DND-41 (cell line): ENCODE measurements around the gene IL21R.

Experiments used
- ATAC-seq: fragments of 200-7000 bp; cut with Tn5 transposase; 3 replicates; pipeline ENCODE4 v1.9.1; 2021; ENCODE audit warnings: low read depth; ENCODE audit not compliant: insufficient read depth
- DNase-seq: peaks from one replicate; pipeline ENCODE4 v3.0.0-alpha.2; 2020
- H2AFZ ChIP-seq: 2 replicates; pipeline ENCODE4 v1.6.0; 2012; ENCODE audit warnings: low read depth, low read length
- H3K27ac ChIP-seq: 2 replicates; pipeline ENCODE4 v1.5.1; 2012; ENCODE audit warnings: low read length, inconsistent platforms
- H3K27me3 ChIP-seq: fragments of 200-600 bp; sonication (generic); 2 replicates; pipeline ENCODE4 v1.6.0; 2012; ENCODE audit warnings: low read length, mild to moderate bottlenecking, inconsistent platforms; ENCODE audit not compliant: insufficient read depth, poor library complexity
- H3K36me3 ChIP-seq: 2 replicates; pipeline ENCODE4 v1.5.1; 2012; ENCODE audit warnings: low read length, inconsistent platforms; ENCODE audit not compliant: insufficient read depth
- H3K4me1 ChIP-seq: 2 replicates; pipeline ENCODE4 v1.5.1; 2012; ENCODE audit warnings: mild to moderate bottlenecking, low read length; ENCODE audit not compliant: insufficient read depth
- H3K4me2 ChIP-seq: 2 replicates; pipeline ENCODE4 v1.6.0; 2012; ENCODE audit warnings: mild to moderate bottlenecking, moderate library complexity, low read length, inconsistent platforms; ENCODE audit not compliant: insufficient read depth
- H3K4me3 ChIP-seq, 2 experiments: fragments of 200-600 bp in 1 of 2; shearing (Covaris generic) in 1 of 2; 2 replicates each; pipeline ENCODE4 v1.5.1; 2012 to 2016; ENCODE audit warnings: inconsistent platforms in 2 of 2, low read length in 2 of 2, mild to moderate bottlenecking in 2 of 2, low read depth in 1 of 2, moderate library complexity in 1 of 2
- H3K79me2 ChIP-seq: 2 replicates; pipeline ENCODE4 v1.6.0; 2012; ENCODE audit warnings: low read length, inconsistent platforms; ENCODE audit not compliant: insufficient read depth
- H3K9ac ChIP-seq: 2 replicates; pipeline ENCODE4 v1.6.0; 2012; ENCODE audit warnings: low read depth, mild to moderate bottlenecking, inconsistent platforms, low read length, moderate library complexity
- H3K9me3 ChIP-seq: 2 replicates; pipeline ENCODE4 v1.5.1; 2012; ENCODE audit warnings: low read length, moderate library complexity, mild to moderate bottlenecking, inconsistent platforms; ENCODE audit not compliant: insufficient read depth, severe bottlenecking
- H4K20me1 ChIP-seq: 2 replicates; pipeline ENCODE4 v1.6.0; 2012; ENCODE audit warnings: low read length; ENCODE audit not compliant: insufficient read depth
- EZH2 ChIP-seq: IDR thresholded peaks from 3 replicates; pipeline ENCODE4 v1.6.1; 2012; ENCODE audit warnings: borderline replicate concordance, low read depth, mild to moderate bottlenecking, moderate library complexity, low read length, inconsistent platforms; ENCODE audit not compliant: severe bottlenecking
- TF ChIP-seq, protein P1 (sequence below): IDR thresholded peaks from 2 replicates; pipeline ENCODE4 v1.5.1; 2012; ENCODE audit warnings: borderline replicate concordance, low read length, moderate library complexity, mild to moderate bottlenecking; ENCODE audit not compliant: poor library complexity, severe bottlenecking; ENCODE audit errors: extremely low read depth

Gene IL21R

DNA sequence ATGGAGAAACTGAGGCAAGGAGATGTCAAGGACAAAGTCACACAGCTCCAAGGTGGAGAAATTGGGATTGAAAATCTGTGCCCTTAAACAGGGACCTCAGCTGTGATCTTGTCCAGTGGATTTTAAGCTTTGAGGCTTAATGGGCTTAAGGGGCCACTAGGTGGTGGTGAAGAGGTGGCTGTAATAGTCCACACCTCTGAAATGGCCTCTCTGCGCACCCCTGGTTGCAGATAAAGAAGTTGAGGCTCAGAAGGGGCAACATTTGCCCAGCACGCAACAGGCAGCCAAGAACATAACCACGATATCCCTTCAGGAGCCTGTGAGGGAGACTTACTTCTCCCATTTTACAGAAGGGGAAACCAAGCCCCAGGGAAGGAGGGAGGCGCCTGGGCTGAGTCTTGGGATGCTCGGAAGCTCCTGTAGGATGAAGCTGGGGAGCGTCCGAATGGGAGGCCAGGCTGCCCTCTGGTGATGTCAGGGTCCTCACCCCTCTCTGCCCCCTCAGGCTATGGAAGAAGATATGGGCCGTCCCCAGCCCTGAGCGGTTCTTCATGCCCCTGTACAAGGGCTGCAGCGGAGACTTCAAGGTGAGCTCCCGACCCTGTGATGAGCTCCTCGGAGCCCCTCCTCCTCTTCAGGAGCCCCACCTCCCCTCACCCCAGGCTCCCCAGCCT, 43.7 kb downstream of the IL21R start:
- Histone ChIP-seq H3K27me3 (no peaks in the 10 kb centered on the region), H2AFZ (no peak overlapping the region), H3K9me3 (peaks cover 6% of the 10 kb centered on the region), H3K4me3 (no peak overlapping the region), H3K79me2 (no peaks in the 10 kb centered on the region), H3K4me2 (no peak overlapping the region), H3K9ac (no peak overlapping the region), H3K4me1 (peaks cover 18% of the 10 kb centered on the region), H3K36me3 (no peaks in the 10 kb centered on the region), H3K27ac (peak overlapping the region; percentile 49; the same call in 1 of the 2 replicates), H4K20me1 (no peaks in the 10 kb centered on the region)
- DNase-seq, result no peak
- TF ChIP-seq, protein P1, sequence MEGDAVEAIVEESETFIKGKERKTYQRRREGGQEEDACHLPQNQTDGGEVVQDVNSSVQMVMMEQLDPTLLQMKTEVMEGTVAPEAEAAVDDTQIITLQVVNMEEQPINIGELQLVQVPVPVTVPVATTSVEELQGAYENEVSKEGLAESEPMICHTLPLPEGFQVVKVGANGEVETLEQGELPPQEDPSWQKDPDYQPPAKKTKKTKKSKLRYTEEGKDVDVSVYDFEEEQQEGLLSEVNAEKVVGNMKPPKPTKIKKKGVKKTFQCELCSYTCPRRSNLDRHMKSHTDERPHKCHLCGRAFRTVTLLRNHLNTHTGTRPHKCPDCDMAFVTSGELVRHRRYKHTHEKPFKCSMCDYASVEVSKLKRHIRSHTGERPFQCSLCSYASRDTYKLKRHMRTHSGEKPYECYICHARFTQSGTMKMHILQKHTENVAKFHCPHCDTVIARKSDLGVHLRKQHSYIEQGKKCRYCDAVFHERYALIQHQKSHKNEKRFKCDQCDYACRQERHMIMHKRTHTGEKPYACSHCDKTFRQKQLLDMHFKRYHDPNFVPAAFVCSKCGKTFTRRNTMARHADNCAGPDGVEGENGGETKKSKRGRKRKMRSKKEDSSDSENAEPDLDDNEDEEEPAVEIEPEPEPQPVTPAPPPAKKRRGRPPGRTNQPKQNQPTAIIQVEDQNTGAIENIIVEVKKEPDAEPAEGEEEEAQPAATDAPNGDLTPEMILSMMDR, result peak; percentile 16
- TF ChIP-seq EZH2, result no peak
- ATAC-seq, result no peak

DNA sequence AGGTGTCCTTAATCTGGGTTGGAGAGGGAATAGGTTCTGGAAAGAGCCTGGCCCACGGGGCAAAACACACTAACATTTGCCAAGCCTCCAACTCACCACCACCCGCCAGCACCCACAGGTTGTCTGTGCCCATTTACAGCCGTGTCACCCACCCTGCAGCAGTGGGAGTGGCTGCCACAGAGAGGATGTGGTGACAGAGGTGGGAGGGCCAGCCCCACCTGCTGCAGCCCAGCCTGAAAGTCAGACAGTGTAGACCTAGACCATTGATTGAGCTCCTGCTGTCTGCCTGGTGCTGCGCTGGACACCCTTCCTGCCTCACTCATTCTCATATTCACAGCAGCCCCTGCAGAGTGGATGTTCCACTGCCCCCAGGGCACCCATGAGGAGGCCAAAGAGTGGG, 44.7 kb downstream of the IL21R start:
- Histone ChIP-seq H3K4me3 (no peak overlapping the region), H2AFZ (no peak overlapping the region), H3K4me1 (peaks cover 22% of the 10 kb centered on the region), H4K20me1 (no peaks in the 10 kb centered on the region), H3K27ac (peak overlapping the region; percentile 49), H3K79me2 (no peaks in the 10 kb centered on the region), H3K36me3 (no peaks in the 10 kb centered on the region), H3K4me2 (peak overlapping the region; percentile 40; the same call in 1 of the 2 replicates), H3K27me3 (no peaks in the 10 kb centered on the region), H3K9ac (no peak overlapping the region), H3K9me3 (peaks cover 6% of the 10 kb centered on the region)
- TF ChIP-seq, protein P1, result peak; percentile 4
- no peak for TF ChIP-seq EZH2
- ATAC-seq, result peak; percentile 99
- peak; percentile 86 for DNase-seq

DNA sequence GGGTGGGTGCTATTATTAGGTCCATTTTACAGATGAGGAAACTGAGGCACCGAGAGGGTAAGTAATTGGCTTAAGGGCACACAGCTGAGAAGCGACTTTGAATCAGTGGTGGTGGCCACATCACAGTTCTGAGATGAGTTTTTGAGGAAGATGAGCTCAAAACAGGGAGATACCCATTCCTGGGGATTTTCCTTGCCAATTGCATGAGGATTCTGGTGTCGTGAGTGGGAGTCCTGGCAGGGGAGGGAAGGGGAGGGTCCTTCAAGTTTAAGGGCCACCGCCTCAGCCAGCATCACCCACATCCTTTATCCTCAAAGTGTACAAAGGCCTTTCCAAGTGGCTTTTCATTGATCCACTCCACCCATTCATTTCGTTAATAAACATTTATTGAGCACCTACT, 45.3 kb downstream of the IL21R start:
- no peaks in the 10 kb centered on the region for H3K36me3 ChIP-seq
- no peaks in the 10 kb centered on the region for H3K27me3 ChIP-seq
- peak overlapping the region; percentile 49; the same call in 1 of the 2 replicates for H3K27ac ChIP-seq
- no peak overlapping the region for H3K4me3 ChIP-seq
- H3K9me3 ChIP-seq, result peaks cover 6% of the 10 kb centered on the region
- TF ChIP-seq EZH2, result no peak
- TF ChIP-seq, protein P1, result no peak
- H3K4me1 ChIP-seq, result peaks cover 22% of the 10 kb centered on the region
- ATAC-seq (no peak), DNase-seq (no peak)
- no peaks in the 10 kb centered on the region for H3K79me2 ChIP-seq
- no peak overlapping the region for H2AFZ ChIP-seq
- H4K20me1 ChIP-seq, result no peaks in the 10 kb centered on the region
- H3K9ac ChIP-seq, result no peak overlapping the region
- H3K4me2 ChIP-seq, result no peak overlapping the region
